ENCODE results near the gene ATP9B.

ATP9B gene

DNA sequence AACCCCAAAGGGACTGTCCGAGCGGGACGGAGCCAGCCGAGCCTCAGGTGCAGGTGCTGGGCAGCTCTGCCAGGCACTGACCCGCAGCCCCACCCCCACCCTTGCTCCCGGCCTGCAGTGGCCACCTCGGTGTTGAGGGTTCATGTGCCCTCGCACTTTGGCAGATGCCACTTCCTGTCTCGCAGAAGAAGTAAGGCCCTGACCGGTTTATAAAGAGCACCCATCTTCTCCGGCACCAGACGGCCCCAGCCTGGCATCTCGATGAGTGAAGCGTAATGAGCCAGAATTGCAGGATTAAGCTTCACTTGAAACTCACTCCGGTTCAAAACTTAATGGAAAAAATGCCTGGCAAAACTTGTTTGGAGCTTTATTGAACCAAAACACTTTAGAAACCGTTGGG, 315.6 kb downstream of the ATP9B start:
- no peak; the same call in 1 of the 2 replicates for TF ChIP-seq CTCF (conservative IDR thresholded peaks at IDR 0.05)
- no peak overlapping the region for H3K27ac ChIP-seq

DNA sequence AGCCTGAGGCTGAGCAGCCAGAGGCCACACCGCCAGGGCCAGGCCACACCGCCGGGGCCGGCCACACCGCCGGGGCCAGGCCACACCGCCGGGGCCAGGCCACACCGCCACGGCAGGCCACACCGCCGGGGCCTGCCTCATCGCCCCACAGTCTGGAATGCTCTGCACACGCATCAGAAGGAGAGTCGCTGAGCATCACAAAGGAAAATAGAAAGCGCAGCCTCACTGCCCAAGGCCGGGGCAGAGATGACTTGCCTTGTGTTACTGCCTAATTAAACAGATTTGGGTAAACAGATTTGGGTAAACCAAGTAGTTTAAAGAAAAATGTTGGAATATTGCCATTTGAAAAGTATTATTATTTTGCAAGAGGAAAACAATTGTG, 316.1 kb downstream of the ATP9B start:
- TF ChIP-seq CTCF (conservative IDR thresholded peaks at IDR 0.05), result no peak
- no peak overlapping the region for H3K27ac ChIP-seq

DNA sequence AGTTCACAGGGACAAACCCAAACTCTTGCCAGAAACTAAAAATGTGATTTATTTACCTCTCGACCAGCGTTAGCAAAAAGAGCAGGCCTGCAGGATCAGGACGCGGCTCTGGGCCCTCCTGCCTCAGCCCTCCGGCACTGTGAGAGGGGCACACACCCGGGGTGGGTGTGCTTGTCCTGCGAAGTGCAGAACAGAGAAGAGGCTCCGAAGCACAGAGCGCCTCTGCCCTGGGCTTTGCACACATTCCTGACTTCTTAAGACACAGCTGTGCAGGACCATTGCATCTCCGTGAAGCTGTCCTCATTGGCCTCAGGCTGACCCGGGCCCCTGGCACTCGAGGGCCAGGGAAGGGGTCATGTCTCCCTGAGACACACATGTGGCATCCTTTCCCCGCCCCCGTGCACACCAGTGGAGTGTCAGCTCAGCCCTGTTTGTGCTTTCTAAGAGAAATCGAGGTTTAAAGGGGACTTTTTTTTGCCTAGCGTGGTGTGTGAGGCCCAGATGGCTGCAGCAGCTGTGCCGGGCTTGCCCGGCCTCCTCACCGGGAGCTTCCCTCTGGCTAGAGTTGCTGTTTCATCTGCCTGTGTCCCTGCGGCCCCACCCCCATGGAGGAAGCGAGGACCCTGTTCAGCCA, 316.6 kb downstream of the ATP9B start:
- TF ChIP-seq CTCF (conservative IDR thresholded peaks at IDR 0.05), result no peak
- H3K27ac ChIP-seq, result no peak overlapping the region

GRCh38 chr18:79386547-79386946, 317.4 kb downstream of the ATP9B start:
- TF ChIP-seq CTCF (conservative IDR thresholded peaks at IDR 0.05), result no peak

DNA sequence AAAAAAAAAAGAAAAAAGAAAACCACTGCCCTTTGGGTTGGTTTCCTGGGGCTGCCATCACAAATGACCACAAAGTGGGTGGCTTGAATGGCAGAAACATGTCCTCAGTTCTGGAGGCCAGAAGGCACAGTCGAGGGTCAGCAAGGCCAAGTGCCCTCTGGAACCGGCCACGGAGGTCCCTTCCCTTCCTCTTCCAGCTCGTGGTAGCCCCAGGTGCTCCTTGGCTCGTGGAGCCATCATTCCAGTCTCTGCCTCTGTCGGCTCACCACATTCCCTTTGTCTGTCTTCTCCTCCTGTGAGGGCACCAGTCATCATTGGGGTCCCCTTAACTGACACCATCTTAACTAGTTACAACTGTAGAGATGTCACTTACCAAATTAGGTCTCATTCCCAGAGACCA, 318.0 kb downstream of the ATP9B start:
- no peak for TF ChIP-seq CTCF (conservative IDR thresholded peaks at IDR 0.05)
- no peak overlapping the region for H3K27ac ChIP-seq

More at GRCh38 chr18:79386547-79386946, 317.4 kb downstream of the ATP9B start:
- no peak overlapping the region for H3K27ac ChIP-seq

DNA sequence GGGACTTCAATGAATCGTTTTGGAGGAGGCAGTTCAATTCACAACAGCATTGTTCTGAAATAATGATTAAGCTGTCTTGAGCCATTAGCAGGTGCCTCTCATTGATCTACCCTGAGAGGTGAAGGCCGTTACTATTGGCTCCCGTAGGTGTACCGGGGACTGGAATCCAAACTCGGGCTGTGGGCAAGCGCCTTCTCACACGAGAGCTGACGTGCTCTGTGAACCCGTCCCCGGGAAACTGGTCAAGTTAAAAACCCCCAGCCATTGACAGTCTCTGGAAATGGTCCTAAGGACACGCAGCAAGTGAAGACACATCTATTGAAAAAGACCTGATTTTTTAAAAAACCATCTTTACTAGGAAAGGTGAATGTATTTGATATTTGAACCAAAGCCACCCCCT, 318.4 kb downstream of the ATP9B start:
- TF ChIP-seq CTCF (conservative IDR thresholded peaks at IDR 0.05), result no peak
- no peak overlapping the region for H3K27ac ChIP-seq

- H3K27ac ChIP-seq, result no peak overlapping the region
- no peak for TF ChIP-seq CTCF (conservative IDR thresholded peaks at IDR 0.05)
Measured at GRCh38 chr18:79388043-79388442, 318.8 kb downstream of the ATP9B start.
